Endothelial cell of umbilical vein (primary cell): ENCODE data around the gene GABRG1. TPM values are rescaled to one million over a fixed set of nuclear protein-coding genes. Genes with fewer than 3 reads are reported as not detected.

Source experiments
- BruUV-seq: library from RNA; stranded (reverse); fragments of 400-500 nt; replicated peaks from 2 replicates; lab custom pipeline; 2021; lab: Mats Ljungman, UMichigan
- CTCF ChIA-PET: fragments of 300-600, 350-600 bp; sonication (Branson Sonifier 250); formaldehyde crosslinking; loops from one replicate; lab custom pipeline; 2021; ENCODE audit warnings: antibody characterized with exemption, inconsistent platforms; lab: Charles Lee
- POLR2A ChIA-PET: fragments of 300-600, 350-600 bp; sonication (Branson Sonifier 250); formaldehyde crosslinking; loops from one replicate; lab custom pipeline; 2021; ENCODE audit warnings: antibody characterized with exemption, inconsistent platforms; lab: Charles Lee
- DNase-seq: peaks from one replicate; pipeline ENCODE4 v3.0.0-alpha.2; 2011; ENCODE audit warnings: low read depth, low spot score
- FAIRE-seq: peaks from 2 replicates; lab custom pipeline; 2011; peaks lifted over from hg19 to GRCh38; lab: Jason Lieb, UNC
- H2AFZ ChIP-seq: 2 replicates; pipeline ENCODE4 v1.6.0; 2012; ENCODE audit warnings: low read depth, low read length, control low read depth, inconsistent platforms
- H3K27ac ChIP-seq: 2 replicates; pipeline ENCODE4 v1.5.1; 2011; ENCODE audit warnings: low read depth, mild to moderate bottlenecking, control low read depth, low read length, moderate library complexity; ENCODE audit not compliant: insufficient read depth
- H3K27me3 ChIP-seq, 2 experiments: 2 replicates each; pipeline versions ENCODE4 v1.6.0 to v1.6.1; 2011; ENCODE audit warnings: low read length in 2 of 2, mixed read lengths in 1 of 2; ENCODE audit not compliant: control insufficient read depth in 2 of 2, insufficient read depth in 2 of 2
- H3K36me3 ChIP-seq, 2 experiments: 2 replicates in 1 of 2; 3 replicates in 1 of 2; pipeline ENCODE4 v1.5.1; 2011; ENCODE audit warnings: low read length in 2 of 2, mild to moderate bottlenecking in 1 of 2, moderate library complexity in 1 of 2; ENCODE audit not compliant: control insufficient read depth in 2 of 2, insufficient read depth in 2 of 2; ENCODE audit errors: extremely low read depth in 1 of 2
- H3K4me1 ChIP-seq: 3 replicates; pipeline ENCODE4 v1.5.1; 2011; ENCODE audit warnings: mild to moderate bottlenecking, low read length; ENCODE audit not compliant: control insufficient read depth, insufficient read depth; ENCODE audit errors: extremely low read depth
- H3K4me2 ChIP-seq: 2 replicates; pipeline ENCODE4 v1.6.1; 2011; ENCODE audit warnings: low read length, control low read depth, mixed read lengths; ENCODE audit not compliant: insufficient read depth
- H3K4me3 ChIP-seq, 3 experiments: fragments of 200-600 bp in 1 of 3; sonication (generic), shearing (Covaris generic) in 1 of 3; replicated peaks in 1 of 3; 2 replicates each; pipeline ENCODE4 v1.5.1; 2011 to 2016; ENCODE audit warnings: control low read depth in 3 of 3, low read length in 3 of 3, mild to moderate bottlenecking in 2 of 3, inconsistent platforms in 1 of 3, low read depth in 1 of 3, moderate library complexity in 1 of 3; ENCODE audit not compliant: insufficient read depth in 1 of 3
- H3K79me2 ChIP-seq: 2 replicates; pipeline ENCODE4 v1.6.0; 2012; ENCODE audit warnings: low read length, inconsistent platforms; ENCODE audit not compliant: control insufficient read depth, insufficient read depth
- H3K9ac ChIP-seq: replicated peaks from 2 replicates; pipeline ENCODE3; 2011; ENCODE audit warnings: low read length, control low read depth; ENCODE audit not compliant: insufficient read depth; ENCODE audit errors: extremely low read depth
- H3K9me1 ChIP-seq: replicated peaks from 3 replicates; pipeline ENCODE4 v1.6.0; 2011; ENCODE audit warnings: mild to moderate bottlenecking, low read length; ENCODE audit not compliant: control insufficient read depth, insufficient read depth; ENCODE audit errors: extremely low read depth
- H3K9me3 ChIP-seq: replicated peaks from 2 replicates; pipeline ENCODE4 v1.5.1; 2012; ENCODE audit warnings: low read length, inconsistent platforms; ENCODE audit not compliant: control insufficient read depth, insufficient read depth
- H4K20me1 ChIP-seq: replicated peaks from 2 replicates; pipeline ENCODE3; 2011; ENCODE audit warnings: mild to moderate bottlenecking, low read length; ENCODE audit not compliant: control insufficient read depth, insufficient read depth; ENCODE audit errors: extremely low read depth
- EZH2 ChIP-seq: IDR thresholded peaks from 2 replicates; pipeline ENCODE4 v1.6.1; 2012; ENCODE audit warnings: borderline replicate concordance, low read depth, mild to moderate bottlenecking, moderate library complexity, low read length, inconsistent platforms; ENCODE audit not compliant: severe bottlenecking
- FOS ChIP-seq: IDR thresholded peaks from 2 replicates; pipeline ENCODE4 v1.6.1; 2011; ENCODE audit warnings: mild to moderate bottlenecking, low read length, moderate library complexity, borderline replicate concordance; ENCODE audit not compliant: insufficient read depth
- GATA2 ChIP-seq: IDR thresholded peaks from 2 replicates; pipeline ENCODE4 v1.7.0; 2011; ENCODE audit warnings: low read depth, mild to moderate bottlenecking, moderate library complexity, mixed read lengths, low read length; ENCODE audit not compliant: insufficient read length, insufficient read depth
- JUN ChIP-seq: IDR thresholded peaks from 2 replicates; pipeline ENCODE4 v1.6.1; 2011; ENCODE audit warnings: borderline replicate concordance, low read depth; ENCODE audit not compliant: insufficient read length, insufficient read depth
- MYC ChIP-seq: IDR thresholded peaks from one replicate; pipeline ENCODE4 v1.6.1; 2011; ENCODE audit warnings: mild to moderate bottlenecking, low read depth, low read length
- POLR2A ChIP-seq: IDR thresholded peaks from 2 replicates; pipeline ENCODE4 v1.6.1; 2012; ENCODE audit warnings: low read depth, mild to moderate bottlenecking, control low read depth, low read length
- POLR2AphosphoS5 ChIP-seq: IDR thresholded peaks from 2 replicates; pipeline ENCODE4 v1.6.1; 2012; ENCODE audit warnings: low read depth, mild to moderate bottlenecking, control low read depth, low read length, moderate library complexity; ENCODE audit not compliant: insufficient read depth
- dilution Hi-C: fragments of 300-500 bp; cut with MboI; formaldehyde crosslinking; loops from one replicate; pipeline ENCODE4 v1.15.0; 2019; ENCODE audit warnings: low sequenced_read_pairs; ENCODE audit not compliant: extremely low pct_ligation_motif_present
- intact Hi-C: fragments of 100-400 bp; cut with micrococcal nuclease; formaldehyde crosslinking; loops from one replicate; pipeline ENCODE4 v1.10.0; 2022
- polyA plus RNA-seq, 4 experiments: library from polyadenylated mRNA; depleted of rRNA in 3 of 4; stranded (reverse) in 3 of 4; unstranded in 1 of 4; fragments of >200 nt; gene quantifications; 2 replicates each; pipeline versions ENCODE4 v1.2.1 to v1.2.3, GENCODE V29; 2011 to 2012; ENCODE audit warnings: missing spikeins in 1 of 4
- total RNA-seq: library from RNA; stranded (reverse); gene quantifications from 2 replicates; pipeline ENCODE4 v1.2.3, GENCODE V29; 2021
- TF ChIP-seq, protein P1 (sequence below), 2 donors: IDR thresholded peaks; 1 replicate in 1 of 2; 2 replicates in 1 of 2; pipeline ENCODE4 v1.5.1; 2011; ENCODE audit warnings: low read length in 2 of 2, mild to moderate bottlenecking in 2 of 2, moderate library complexity in 2 of 2, control low read depth in 1 of 2, inconsistent platforms in 1 of 2, low read depth in 1 of 2; ENCODE audit not compliant: insufficient read depth in 1 of 2; ENCODE audit errors: extremely low read depth in 1 of 2
- TF ChIP-seq, protein P2 (sequence below): IDR thresholded peaks from 2 replicates; pipeline ENCODE4 v1.6.1; 2011; ENCODE audit not compliant: insufficient read depth, insufficient read length

The GABRG1 gene
- total and polyA plus RNA-seq, 2 donors (not counting 3 experiments of a cell fraction or from before 2014, with no cell fraction given) = not detected

DNA sequence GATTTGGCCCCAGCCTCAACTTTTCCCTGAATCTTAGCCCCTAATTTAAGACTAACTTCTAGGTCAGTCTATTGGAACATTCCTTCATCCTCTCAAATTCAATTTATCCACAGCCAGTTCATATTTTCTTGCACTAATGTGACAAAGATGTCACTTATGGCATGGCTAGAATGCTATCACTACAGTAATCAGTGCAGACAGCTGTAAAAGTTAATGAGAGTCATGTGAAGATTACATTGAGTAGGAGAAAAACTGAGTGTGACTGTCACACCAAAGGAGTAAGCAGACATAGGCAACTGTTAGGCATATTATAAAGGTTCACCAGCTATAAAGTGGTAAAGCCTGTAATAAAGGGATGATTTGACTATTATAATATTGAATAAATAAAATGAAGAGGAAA lies 42.6 kb downstream of the GABRG1 start:
- intact Hi-C loops (no loop called here), dilution Hi-C loops (no loop called here)
- Histone ChIP-seq H3K9me1 (no peaks in the 10 kb centered on the region), H4K20me1 (no peaks in the 10 kb centered on the region), H3K27ac (no peak overlapping the region), H3K79me2 (no peaks in the 10 kb centered on the region), H3K36me3 (no peaks in the 10 kb centered on the region), H3K4me1 (no peaks in the 10 kb centered on the region), H3K4me2 (no peak overlapping the region), H3K9me3 (peaks cover 4% of the 10 kb centered on the region), H3K4me3 (no peak overlapping the region), H3K9ac (no peak overlapping the region), H2AFZ (no peak overlapping the region), H3K27me3 (no peaks in the 10 kb centered on the region)
- POLR2A ChIA-PET = no interaction called here
- BruUV-seq = no TSS peak
- CTCF ChIA-PET = no interaction called here
- no peak for DNase-seq
- TF ChIP-seq, protein P1, sequence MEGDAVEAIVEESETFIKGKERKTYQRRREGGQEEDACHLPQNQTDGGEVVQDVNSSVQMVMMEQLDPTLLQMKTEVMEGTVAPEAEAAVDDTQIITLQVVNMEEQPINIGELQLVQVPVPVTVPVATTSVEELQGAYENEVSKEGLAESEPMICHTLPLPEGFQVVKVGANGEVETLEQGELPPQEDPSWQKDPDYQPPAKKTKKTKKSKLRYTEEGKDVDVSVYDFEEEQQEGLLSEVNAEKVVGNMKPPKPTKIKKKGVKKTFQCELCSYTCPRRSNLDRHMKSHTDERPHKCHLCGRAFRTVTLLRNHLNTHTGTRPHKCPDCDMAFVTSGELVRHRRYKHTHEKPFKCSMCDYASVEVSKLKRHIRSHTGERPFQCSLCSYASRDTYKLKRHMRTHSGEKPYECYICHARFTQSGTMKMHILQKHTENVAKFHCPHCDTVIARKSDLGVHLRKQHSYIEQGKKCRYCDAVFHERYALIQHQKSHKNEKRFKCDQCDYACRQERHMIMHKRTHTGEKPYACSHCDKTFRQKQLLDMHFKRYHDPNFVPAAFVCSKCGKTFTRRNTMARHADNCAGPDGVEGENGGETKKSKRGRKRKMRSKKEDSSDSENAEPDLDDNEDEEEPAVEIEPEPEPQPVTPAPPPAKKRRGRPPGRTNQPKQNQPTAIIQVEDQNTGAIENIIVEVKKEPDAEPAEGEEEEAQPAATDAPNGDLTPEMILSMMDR (IDR thresholded peaks at IDR 0.05; ENCODE audit: extremely low read depth in 1 of 2, insufficient read depth in 1 of 2, low read depth in 1 of 2, low read length in 2 of 2) = no peak
- TF ChIP-seq POLR2AphosphoS5 (no peak), FOS (no peak), POLR2A (no peak), EZH2 (no peak), MYC (no peak), JUN (no peak), GATA2 (no peak)
- TF ChIP-seq, protein P2, sequence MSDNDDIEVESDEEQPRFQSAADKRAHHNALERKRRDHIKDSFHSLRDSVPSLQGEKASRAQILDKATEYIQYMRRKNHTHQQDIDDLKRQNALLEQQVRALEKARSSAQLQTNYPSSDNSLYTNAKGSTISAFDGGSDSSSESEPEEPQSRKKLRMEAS = no peak
- FAIRE-seq = no peak
